GM10847 (cell line): ENCODE measurements around the gene RAB7A.

Source experiments
- POLR2A ChIP-seq: IDR thresholded peaks from 2 replicates; pipeline ENCODE4 v1.6.1; 2011; ENCODE audit not compliant: insufficient read length; ENCODE audit errors: extremely low read depth

The RAB7A gene

DNA sequence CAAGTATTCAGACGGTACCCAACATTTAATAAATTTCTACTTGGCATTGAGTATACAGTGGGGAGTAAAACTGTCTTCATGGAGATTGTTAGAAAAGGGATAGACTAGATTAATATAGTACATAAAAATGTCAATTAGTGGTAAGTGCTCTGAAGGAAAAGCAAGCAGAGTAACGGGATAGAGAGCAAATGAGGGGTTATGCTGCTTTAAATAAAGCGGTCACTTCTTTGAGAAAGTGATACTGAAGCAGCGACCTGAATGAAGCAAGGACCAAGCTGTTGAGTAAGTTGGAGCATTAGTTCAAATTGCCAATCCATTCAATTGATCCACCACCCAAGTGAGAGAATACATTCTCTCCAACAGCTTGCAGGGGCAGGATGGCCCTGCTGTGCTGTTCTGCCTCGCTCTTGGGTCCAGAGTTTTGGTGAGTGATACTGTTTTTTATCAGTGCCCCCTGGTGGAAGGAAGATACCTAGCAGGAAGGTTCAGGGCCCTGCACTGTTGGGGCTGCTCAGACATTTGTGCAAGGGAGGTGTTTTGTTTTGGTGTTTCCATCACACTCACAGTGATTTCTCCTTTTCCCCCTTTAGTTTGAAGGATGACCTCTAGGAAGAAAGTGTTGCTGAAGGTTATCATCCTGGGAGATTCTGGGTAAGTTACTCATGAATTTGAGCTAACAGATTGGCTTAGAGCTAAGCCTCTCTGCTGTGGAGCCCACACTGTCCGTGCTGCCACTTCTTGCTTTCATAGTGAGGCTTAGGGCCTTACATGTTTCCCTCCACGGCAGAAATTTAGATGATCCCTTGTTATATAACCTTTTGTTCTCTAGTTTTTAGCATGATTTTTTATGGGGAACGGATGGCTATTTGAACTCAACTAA lies 69.0 kb downstream of the RAB7A start:
- TF ChIP-seq POLR2A = no peak

DNA sequence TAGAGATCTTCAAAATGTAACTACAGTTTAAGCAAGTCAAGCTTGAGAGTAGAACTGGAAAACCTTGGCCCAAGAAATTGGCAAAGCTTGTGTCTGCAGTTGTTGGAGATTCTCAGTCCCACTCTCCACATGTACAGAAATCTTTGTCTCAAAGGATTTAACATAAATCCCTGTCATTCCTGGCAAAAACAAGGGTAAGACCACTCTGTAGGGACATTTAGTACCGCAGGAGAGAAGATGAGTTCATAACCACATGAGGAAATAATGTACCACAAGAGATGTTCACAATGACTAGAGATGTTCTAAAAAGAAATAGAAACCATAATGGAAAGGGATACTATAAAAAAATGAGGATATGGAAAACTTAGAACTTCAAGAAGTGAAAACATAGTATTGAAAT lies 73.7 kb downstream of the RAB7A start:
- TF ChIP-seq POLR2A = no peak

DNA sequence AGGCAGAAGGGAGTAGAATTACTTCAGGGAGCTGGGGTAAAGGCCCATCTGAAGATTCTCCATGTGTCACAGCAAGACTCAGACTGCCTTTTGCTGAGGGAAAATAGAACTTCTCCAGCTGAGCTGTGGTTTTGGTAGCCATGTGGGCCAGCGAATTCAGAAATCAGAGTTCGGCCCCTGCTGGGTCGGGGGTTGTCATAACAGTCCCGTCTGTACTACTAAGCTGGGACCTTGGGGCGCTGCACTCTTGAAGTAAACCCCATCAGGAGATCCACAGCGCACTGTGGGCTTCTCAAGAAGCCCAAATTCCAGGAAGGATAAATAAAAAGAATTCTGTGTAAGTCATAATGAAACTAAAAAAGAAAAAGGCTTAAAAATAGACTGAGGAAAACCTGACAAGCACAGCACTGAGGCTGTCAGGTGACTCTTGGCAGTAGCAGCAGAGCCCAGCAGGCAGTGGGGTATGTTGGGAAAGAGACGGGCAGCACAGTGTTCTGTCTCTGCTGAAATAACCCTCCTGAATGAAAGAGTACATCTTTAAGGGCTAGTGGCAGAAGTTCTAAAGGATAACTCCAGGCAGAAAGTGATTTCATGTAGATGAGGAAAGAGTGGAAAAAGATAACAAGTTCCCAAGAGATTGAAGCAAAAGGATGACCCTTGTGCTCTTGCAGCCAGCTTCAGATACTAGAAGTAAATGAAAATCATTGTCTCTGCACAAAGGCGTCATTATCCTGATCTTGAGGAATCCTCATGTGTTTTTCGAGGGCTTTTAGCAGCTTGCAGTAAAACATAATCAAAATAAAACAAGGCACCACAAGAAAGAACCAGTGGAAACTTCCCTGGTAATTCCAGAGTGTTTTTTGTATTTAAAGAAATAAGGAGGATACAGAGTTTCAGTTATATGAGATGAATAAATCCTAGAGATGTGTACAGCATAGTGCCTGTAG lies 74.5 kb downstream of the RAB7A start:
- TF ChIP-seq POLR2A = no peak

DNA sequence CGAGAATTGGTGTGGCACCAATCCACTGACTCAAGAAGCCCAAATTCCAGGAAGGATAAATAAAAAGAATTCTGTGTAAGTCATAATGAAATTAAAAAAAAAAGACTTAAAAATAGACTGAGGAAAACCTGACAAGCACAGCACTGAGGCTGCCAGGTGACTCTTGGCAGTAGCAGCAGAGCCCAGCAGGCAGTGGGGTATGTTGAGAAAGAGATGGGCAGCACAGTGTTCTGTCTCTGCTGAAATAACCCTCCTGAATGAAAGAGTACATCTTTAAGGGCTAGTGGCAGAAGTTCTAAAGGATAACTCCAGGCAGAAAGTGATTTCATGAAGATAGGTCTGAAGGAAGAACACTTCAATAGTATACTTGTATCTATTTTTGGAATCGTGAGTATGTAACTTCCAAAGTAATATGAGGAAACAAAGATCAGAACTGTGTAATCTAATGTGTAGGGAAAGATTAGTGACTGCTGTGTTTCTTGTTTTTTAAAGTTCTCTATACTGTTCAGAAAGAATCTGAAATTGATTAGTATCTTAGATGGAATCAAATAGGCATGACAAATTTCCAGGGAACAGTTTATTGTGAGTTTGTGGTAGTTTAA lies 75.9 kb downstream of the RAB7A start:
- TF ChIP-seq POLR2A = no peak

DNA sequence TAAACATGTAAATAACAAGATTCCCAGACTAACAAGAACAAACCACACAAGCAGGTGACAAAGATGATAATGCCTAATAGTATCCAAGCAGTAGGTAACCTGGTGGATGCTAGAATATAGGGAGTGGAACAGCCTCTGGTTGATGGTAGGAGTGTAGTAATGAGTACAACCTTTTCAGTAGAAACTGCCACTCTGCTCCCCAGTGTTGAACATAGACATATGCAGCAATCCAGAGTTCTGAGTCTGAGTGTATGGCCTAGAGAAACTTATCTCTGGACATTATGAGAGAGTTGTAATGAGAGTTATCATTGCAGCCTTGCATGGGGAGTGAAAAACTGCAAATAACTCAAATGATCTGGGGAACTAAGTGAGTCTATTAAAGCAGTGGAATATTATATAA lies 77.3 kb downstream of the RAB7A start:
- TF ChIP-seq POLR2A = no peak

DNA sequence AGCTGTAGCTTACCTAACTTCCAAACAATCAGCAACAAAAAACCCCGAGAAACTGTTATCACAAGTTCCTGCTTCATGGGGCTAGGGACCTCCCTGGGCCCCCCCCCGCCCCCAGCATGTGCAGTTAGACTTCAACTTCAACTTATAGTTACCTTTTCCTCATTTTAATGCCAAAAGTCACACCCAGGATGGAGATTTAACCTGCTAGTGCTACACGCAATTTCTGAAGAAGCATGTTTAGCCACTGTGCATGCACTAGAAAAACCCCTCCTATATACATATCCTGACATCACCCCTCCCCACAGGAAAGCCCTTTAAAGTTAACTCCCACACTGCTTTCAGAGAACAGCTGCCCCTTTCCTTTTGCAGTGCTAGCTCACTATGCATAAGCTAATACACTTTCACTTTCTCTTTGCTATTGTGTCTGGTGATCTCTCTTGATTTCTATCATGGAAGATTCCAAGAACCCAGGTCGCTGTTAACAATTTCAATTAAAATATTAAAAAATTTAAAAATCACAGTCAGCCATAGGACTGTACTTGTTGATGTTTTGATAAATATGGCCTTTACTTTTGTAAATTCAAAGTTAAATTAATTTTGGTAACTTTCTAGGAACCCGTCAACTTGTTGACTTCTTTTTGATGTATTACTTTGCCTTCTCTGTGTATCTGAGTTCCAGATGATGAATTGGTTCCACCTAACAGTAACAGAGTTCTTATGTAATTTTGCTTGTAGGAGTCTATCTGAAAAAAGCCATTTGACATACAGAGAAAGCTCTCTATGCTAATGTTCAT lies 78.2 kb downstream of the RAB7A start:
- TF ChIP-seq POLR2A = no peak

DNA sequence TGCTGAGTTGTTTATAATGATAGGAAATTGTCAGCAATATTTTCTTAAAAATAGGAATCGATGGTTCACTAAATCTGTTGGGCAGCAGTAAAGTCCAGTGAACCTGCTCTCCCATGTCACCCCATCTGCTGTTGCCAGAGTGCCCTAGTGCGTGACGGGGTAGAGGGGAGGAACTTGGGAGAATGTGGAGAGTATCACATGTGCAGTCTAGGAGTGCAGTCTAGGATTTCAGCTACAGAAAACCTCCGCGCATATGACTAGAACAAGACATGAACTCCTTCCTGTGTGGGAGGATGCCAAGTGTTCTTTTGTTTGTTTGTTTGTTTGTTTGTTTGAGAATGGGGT lies 78.8 kb downstream of the RAB7A start:
- TF ChIP-seq POLR2A = no peak

DNA sequence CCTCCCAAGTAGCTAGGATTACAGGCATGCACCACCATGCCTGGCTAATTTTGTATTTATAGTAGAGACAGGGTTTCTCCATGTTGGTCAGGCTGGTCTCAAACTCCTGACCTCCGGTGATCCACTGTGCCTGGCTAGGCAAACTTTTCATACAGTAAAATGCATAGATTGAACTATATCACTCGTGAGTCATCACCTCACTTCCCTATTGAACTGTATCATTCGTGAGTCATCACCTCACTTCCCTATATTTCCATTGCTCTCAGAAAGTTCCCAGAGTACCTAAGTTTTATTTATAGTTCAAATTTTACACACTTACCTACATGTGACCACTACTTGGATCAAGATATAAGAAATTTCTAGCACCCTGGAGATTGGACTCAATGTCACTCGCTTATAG lies 79.8 kb downstream of the RAB7A start:
- TF ChIP-seq POLR2A = no peak

DNA sequence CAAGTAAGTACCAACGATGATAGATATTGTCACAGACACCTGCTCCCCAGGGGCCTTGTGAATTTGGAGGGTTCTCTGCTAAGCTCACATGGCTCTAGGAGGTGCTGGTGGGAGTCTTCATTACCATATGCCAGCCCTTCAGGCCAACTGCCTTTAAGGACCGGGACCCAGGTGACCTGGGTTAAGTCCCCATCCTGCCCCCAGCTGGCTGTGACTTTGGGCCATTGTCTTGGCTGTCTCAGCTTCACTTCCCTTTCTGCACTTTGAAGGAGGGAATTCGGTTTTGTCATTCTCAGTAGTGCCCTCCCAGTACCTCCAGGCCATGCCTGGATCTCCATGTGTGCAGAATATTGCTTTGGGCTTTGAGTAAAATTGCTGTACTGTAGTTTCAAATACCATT lies 80.6 kb downstream of the RAB7A start:
- no peak for TF ChIP-seq POLR2A

DNA sequence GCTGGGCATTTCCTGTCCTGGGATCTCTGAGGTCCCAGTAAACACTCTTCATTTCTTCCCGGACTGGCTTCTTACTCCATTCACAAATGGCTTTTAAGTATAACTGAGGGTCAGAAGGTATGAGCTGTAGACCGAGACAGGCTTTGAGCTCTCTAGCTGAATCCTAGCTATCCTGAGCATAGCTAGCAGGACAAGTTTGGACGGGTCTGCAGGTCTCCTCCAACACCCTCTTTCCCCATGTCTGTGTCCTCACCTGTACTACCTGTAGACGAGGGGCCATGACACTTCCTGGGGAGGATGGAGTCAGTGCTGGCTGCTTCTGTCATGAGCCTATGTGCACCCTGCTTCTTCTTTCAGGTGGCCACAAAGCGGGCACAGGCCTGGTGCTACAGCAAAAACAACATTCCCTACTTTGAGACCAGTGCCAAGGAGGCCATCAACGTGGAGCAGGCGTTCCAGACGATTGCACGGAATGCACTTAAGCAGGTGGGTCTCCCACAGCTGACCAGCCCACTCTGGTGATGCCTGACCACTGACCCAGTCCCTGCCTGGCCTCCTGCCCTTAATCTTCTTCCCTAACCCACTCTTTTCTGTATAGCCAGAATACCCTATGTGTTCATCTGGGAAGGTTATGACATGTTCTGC lies 81.3 kb downstream of the RAB7A start:
- no peak for TF ChIP-seq POLR2A

DNA sequence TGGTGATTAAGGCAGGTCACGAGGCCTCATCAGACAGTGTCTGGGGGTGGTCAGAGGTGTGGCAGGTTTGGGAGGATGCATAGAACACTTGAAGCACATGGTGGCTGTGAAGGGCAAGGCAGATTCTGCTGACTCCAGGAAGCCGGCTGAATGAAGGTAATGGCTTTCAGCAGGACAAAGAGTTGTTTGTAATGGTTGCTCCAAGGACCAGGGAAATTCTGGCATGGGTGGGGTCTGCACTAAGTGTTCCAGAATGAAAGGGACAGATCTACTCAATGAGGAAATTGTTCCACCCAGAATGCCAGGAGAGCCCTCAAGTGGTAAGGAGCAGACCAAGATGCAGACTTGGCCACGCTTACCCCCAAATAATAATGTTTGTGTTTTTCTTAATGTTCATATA lies 82.7 kb downstream of the RAB7A start:
- no peak for TF ChIP-seq POLR2A

DNA sequence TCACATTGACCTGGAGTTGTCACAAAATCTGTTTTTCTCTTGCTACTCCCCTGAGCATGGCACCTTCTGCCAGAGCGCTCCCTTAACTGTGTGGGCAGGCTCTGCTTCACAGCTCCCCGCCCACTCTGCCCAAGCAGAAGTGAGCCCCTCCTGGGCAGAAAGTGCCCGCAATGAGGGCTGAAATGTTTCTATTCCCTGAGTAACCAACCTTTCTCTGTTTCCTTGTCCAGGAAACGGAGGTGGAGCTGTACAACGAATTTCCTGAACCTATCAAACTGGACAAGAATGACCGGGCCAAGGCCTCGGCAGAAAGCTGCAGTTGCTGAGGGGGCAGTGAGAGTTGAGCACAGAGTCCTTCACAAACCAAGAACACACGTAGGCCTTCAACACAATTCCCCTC lies 87.1 kb downstream of the RAB7A start:
- no peak for TF ChIP-seq POLR2A

DNA sequence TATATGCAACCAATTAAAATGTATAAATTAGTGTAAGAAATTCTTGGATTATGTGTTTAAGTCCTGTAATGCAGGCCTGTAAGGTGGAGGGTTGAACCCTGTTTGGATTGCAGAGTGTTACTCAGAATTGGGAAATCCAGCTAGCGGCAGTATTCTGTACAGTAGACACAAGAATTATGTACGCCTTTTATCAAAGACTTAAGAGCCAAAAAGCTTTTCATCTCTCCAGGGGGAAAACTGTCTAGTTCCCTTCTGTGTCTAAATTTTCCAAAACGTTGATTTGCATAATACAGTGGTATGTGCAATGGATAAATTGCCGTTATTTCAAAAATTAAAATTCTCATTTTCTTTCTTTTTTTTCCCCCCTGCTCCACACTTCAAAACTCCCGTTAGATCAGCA lies 88.1 kb downstream of the RAB7A start:
- TF ChIP-seq POLR2A = no peak

DNA sequence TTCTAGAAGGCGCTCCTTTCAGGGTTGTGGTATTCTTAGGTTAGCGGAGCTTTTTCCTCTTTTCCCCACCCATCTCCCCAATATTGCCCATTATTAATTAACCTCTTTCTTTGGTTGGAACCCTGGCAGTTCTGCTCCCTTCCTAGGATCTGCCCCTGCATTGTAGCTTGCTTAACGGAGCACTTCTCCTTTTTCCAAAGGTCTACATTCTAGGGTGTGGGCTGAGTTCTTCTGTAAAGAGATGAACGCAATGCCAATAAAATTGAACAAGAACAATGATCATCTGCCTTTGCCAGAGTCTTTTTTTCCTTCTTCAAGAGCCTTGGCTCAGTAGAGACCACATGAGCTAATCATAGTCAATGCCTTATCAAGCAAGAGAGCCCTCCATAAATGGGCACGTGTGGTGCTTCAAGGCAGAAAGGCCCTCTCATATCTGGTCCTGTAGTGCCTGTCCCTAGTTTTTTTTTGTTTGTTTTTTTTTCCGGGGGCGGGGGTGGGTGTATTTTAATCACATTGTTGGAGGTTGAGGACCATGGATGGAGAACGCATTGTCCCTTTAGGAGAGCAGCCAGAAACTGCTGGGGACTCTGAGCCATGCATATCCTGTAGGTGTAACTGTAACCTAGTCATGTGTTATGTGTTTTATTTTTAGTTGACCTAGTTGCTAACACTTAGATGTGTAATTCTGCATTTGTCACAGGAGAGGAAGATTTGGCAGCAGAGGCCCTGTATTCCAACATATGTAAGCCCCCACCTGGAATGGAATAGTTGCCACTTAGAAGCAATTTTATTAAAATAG lies 88.7 kb downstream of the RAB7A start:
- TF ChIP-seq POLR2A = no peak
